Mesendoderm (in vitro differentiated cells): ENCODE results near the gene DMD.

ENCODE experiments used
- DNase-seq: peaks from one replicate; pipeline ENCODE4 v3.0.0; 2013
- H2AK5ac ChIP-seq: 2 replicates; pipeline ENCODE4 v1.6.1; 2013; ENCODE audit warnings: low read length, inconsistent platforms
- H2BK120ac ChIP-seq: 2 replicates; pipeline ENCODE4 v1.6.1; 2013; ENCODE audit warnings: low read depth, mild to moderate bottlenecking, low read length, moderate library complexity, mixed read lengths
- H2BK15ac ChIP-seq: replicated peaks from 2 replicates; pipeline ENCODE4 v1.6.1; 2013; ENCODE audit warnings: low read depth, mild to moderate bottlenecking, moderate library complexity
- H2BK5ac ChIP-seq: 2 replicates; pipeline ENCODE4 v1.6.1; 2013; ENCODE audit warnings: low read length, inconsistent platforms
- H3K18ac ChIP-seq: 2 replicates; pipeline ENCODE4 v1.6.1; 2013; ENCODE audit warnings: mild to moderate bottlenecking, low read length, mixed read lengths
- H3K23ac ChIP-seq: one replicate; pipeline ENCODE4 v1.6.1; 2013; ENCODE audit warnings: low read length
- H3K27ac ChIP-seq: 2 replicates; pipeline ENCODE4 v1.5.1; 2013; ENCODE audit warnings: low read depth, mild to moderate bottlenecking, inconsistent platforms, low read length, moderate library complexity
- H3K27me3 ChIP-seq: 2 replicates; pipeline ENCODE4 v1.6.1; 2013; ENCODE audit warnings: low read length, control low read depth, mild to moderate bottlenecking, inconsistent platforms; ENCODE audit not compliant: insufficient read depth, poor library complexity
- H3K36me3 ChIP-seq: 2 replicates; pipeline ENCODE4 v1.6.1; 2013; ENCODE audit warnings: low read length, inconsistent platforms; ENCODE audit not compliant: control insufficient read depth, insufficient read depth
- H3K4ac ChIP-seq: one replicate; pipeline ENCODE4 v1.6.1; 2013; ENCODE audit warnings: low read depth, mild to moderate bottlenecking, low read length, moderate library complexity
- H3K4me1 ChIP-seq: 2 replicates; pipeline ENCODE4 v1.6.1; 2013; ENCODE audit warnings: low read depth, low read length, inconsistent platforms; ENCODE audit not compliant: control insufficient read depth
- H3K4me2 ChIP-seq: 2 replicates; pipeline ENCODE4 v1.6.1; 2013; ENCODE audit warnings: low read length
- H3K4me3 ChIP-seq: 2 replicates; pipeline ENCODE4 v1.5.1; 2013; ENCODE audit warnings: mild to moderate bottlenecking, low read length
- H3K56ac ChIP-seq: one replicate; pipeline ENCODE4 v1.6.1; 2013; ENCODE audit warnings: low read length
- H3K79me1 ChIP-seq: 2 replicates; pipeline ENCODE4 v1.6.1; 2013; ENCODE audit warnings: low read length, inconsistent platforms
- H3K79me2 ChIP-seq: 2 replicates; pipeline ENCODE4 v1.6.1; 2013; ENCODE audit warnings: mild to moderate bottlenecking, low read length; ENCODE audit not compliant: control insufficient read depth, insufficient read depth
- H3K9ac ChIP-seq: 2 replicates; pipeline ENCODE4 v1.6.1; 2013; ENCODE audit warnings: low read length, inconsistent platforms
- H4K5ac ChIP-seq: one replicate; pipeline ENCODE4 v1.6.1; 2013; ENCODE audit warnings: low read length
- H4K8ac ChIP-seq: one replicate; pipeline ENCODE4 v1.6.1; 2013; ENCODE audit warnings: low read depth, mild to moderate bottlenecking, control low read depth, low read length, moderate library complexity
- WGBS: extraction: QIAGEN DNeasy Blood & Tissue Kit; methylation state at CpG from one replicate; pipeline ENCODE4 v1.1.7; 2013; ENCODE audit warnings: low lambda C conversion rate, missing lambda C conversion rate; ENCODE audit not compliant: insufficient coverage; ENCODE audit errors: extremely low coverage; 5-methylcytosine and 5-hydroxymethylcytosine counted together

Gene DMD

GRCh38 chrX:31356275-31357212 lies 1854.8 kb downstream of the DMD start:
- Histone ChIP-seq H2BK5ac (no peak overlapping the region), H3K79me1 (no peaks in the 10 kb centered on the region), H3K9ac (no peak overlapping the region), H2BK120ac (no peak overlapping the region), H3K23ac (no peak overlapping the region), H3K4ac (no peak overlapping the region), H3K27me3 (no peaks in the 10 kb centered on the region), H2AK5ac (no peak overlapping the region), H3K56ac (peak overlapping the region; percentile 15), H4K8ac (no peak overlapping the region), H4K5ac (no peak overlapping the region), H3K79me2 (no peaks in the 10 kb centered on the region), H3K4me3 (no peak overlapping the region), H3K18ac (no peak overlapping the region), H3K27ac (no peak overlapping the region), H3K4me1 (no peaks in the 10 kb centered on the region), H3K36me3 (no peaks in the 10 kb centered on the region), H3K4me2 (no peak overlapping the region), H2BK15ac (no peak overlapping the region)
- WGBS = no CpG with 5 or more reads among the region's 5 CpGs
- no peak for DNase-seq

- no peak overlapping the region for H3K27ac ChIP-seq
- H2BK120ac ChIP-seq = no peak overlapping the region
- no peak for DNase-seq
- H3K79me2 ChIP-seq = no peaks in the 10 kb centered on the region
- H3K27me3 ChIP-seq = no peaks in the 10 kb centered on the region
- H4K8ac ChIP-seq = no peak overlapping the region
- no peak overlapping the region for H2BK15ac ChIP-seq
- no peak overlapping the region for H4K5ac ChIP-seq
- H3K4me2 ChIP-seq = no peak overlapping the region
- H3K79me1 ChIP-seq = no peaks in the 10 kb centered on the region
- no peaks in the 10 kb centered on the region for H3K36me3 ChIP-seq
- no peak overlapping the region for H3K4ac ChIP-seq
- no peak overlapping the region for H3K23ac ChIP-seq
- no peak overlapping the region for H3K56ac ChIP-seq
- no peak overlapping the region for H3K4me3 ChIP-seq
- no peak overlapping the region for H3K18ac ChIP-seq
- no CpG with 5 or more reads among the region's 6 CpGs for WGBS
- no peak overlapping the region for H2AK5ac ChIP-seq
- no peak overlapping the region for H3K9ac ChIP-seq
- H3K4me1 ChIP-seq = no peaks in the 10 kb centered on the region
- H2BK5ac ChIP-seq = no peak overlapping the region
Observed at GRCh38 chrX:31355206-31355955, 1856.0 kb downstream of the DMD start.

GRCh38 chrX:31353095-31353494 lies 1858.3 kb downstream of the DMD start:
- no peak overlapping the region for H3K4me2 ChIP-seq
- no peaks in the 10 kb centered on the region for H3K79me2 ChIP-seq
- no peak overlapping the region for H2BK15ac ChIP-seq
- H2BK120ac ChIP-seq = no peak overlapping the region
- no peaks in the 10 kb centered on the region for H3K36me3 ChIP-seq
- no peak overlapping the region for H3K23ac ChIP-seq
- no peaks in the 10 kb centered on the region for H3K4me1 ChIP-seq
- no peak overlapping the region for H3K9ac ChIP-seq
- H3K4me3 ChIP-seq = no peak overlapping the region
- no peaks in the 10 kb centered on the region for H3K27me3 ChIP-seq
- H2BK5ac ChIP-seq = no peak overlapping the region
- no peak overlapping the region for H4K8ac ChIP-seq
- H3K4ac ChIP-seq = no peak overlapping the region
- no peak overlapping the region for H3K56ac ChIP-seq
- no peaks in the 10 kb centered on the region for H3K79me1 ChIP-seq
- H2AK5ac ChIP-seq = no peak overlapping the region
- no peak overlapping the region for H3K18ac ChIP-seq
- H3K27ac ChIP-seq = no peak overlapping the region
- no CpG with 5 or more reads among the region's 4 CpGs for WGBS
- no peak overlapping the region for H4K5ac ChIP-seq
- DNase-seq = peak; percentile 85

- Histone ChIP-seq H3K23ac (no peak overlapping the region), H3K27ac (no peak overlapping the region), H3K18ac (no peak overlapping the region), H2AK5ac (no peak overlapping the region), H3K27me3 (no peaks in the 10 kb centered on the region), H3K79me1 (no peaks in the 10 kb centered on the region), H3K4me1 (no peaks in the 10 kb centered on the region), H4K5ac (no peak overlapping the region), H3K36me3 (no peaks in the 10 kb centered on the region), H3K9ac (no peak overlapping the region), H2BK15ac (no peak overlapping the region), H3K4ac (no peak overlapping the region), H3K4me2 (no peak overlapping the region), H2BK120ac (no peak overlapping the region), H4K8ac (no peak overlapping the region), H3K79me2 (no peaks in the 10 kb centered on the region), H2BK5ac (no peak overlapping the region), H3K4me3 (no peak overlapping the region), H3K56ac (no peak overlapping the region)
- no CpG with 5 or more reads among the region's 1 CpG for WGBS
- no peak for DNase-seq
Observed at GRCh38 chrX:31350808-31351074, 1860.6 kb downstream of the DMD start.

GRCh38 chrX:31349515-31349914 lies 1861.8 kb downstream of the DMD start:
- H4K8ac ChIP-seq = no peak overlapping the region
- WGBS = no CpG with 5 or more reads among the region's 4 CpGs
- no peak overlapping the region for H3K4me3 ChIP-seq

More at GRCh38 chrX:31349515-31349914, 1861.8 kb downstream of the DMD start:
- Histone ChIP-seq H3K23ac (no peak overlapping the region), H3K56ac (no peak overlapping the region), H3K27me3 (no peaks in the 10 kb centered on the region), H3K18ac (no peak overlapping the region), H3K9ac (no peak overlapping the region), H3K79me1 (no peaks in the 10 kb centered on the region), H2BK15ac (no peak overlapping the region), H4K5ac (no peak overlapping the region), H2BK5ac (no peak overlapping the region), H3K4me2 (no peak overlapping the region), H3K36me3 (no peaks in the 10 kb centered on the region), H2BK120ac (no peak overlapping the region), H3K4me1 (no peaks in the 10 kb centered on the region), H2AK5ac (no peak overlapping the region), H3K4ac (no peak overlapping the region), H3K27ac (no peak overlapping the region), H3K79me2 (no peaks in the 10 kb centered on the region)
- no peak for DNase-seq
